K562 (cell line): ENCODE measurements around the gene RCC2. TPM values are rescaled to one million over a fixed set of nuclear protein-coding genes. Genes with fewer than 3 reads are reported as not detected.
A peak's percentile ranks its signal among the peaks of the same experiment; 100 is the strongest.

Experiments used
- CC2D1A ChIP-seq: fragments of 450-650 bp; IDR thresholded peaks from 2 replicates; pipeline ENCODE4 v1.6.1; 2017; ENCODE audit warnings: mild to moderate bottlenecking
- DPF2 ChIP-seq: fragments of 450-650 bp; IDR thresholded peaks from 2 replicates; pipeline ENCODE4 v1.6.1; 2016
- NCOA6 ChIP-seq: fragments of 450-650 bp; IDR thresholded peaks from 2 replicates; pipeline ENCODE4 v1.6.1; 2017; ENCODE audit warnings: mild to moderate bottlenecking
- NR1H2 ChIP-seq: sonication (generic); formaldehyde crosslinking; IDR thresholded peaks from 2 replicates; pipeline ENCODE4 v1.4.0; 2020; ENCODE audit warnings: mild to moderate bottlenecking, missing genetic modification reagents
- SIN3B ChIP-seq: fragments of 450-650 bp; IDR thresholded peaks from 2 replicates; pipeline ENCODE4 v1.6.1; 2017; ENCODE audit warnings: low read depth, mild to moderate bottlenecking, moderate library complexity
- SREBF2 ChIP-seq: sonication (generic); formaldehyde crosslinking; IDR thresholded peaks from 2 replicates; pipeline ENCODE4 v1.4.0; 2020; ENCODE audit warnings: mild to moderate bottlenecking, missing genetic modification reagents
- XRCC5 ChIP-seq: fragments of 200-400 bp; formaldehyde crosslinking; IDR thresholded peaks from 2 replicates; pipeline ENCODE4 v1.6.1; 2017; ENCODE audit warnings: low read depth, mild to moderate bottlenecking, low read length
- polyA plus RNA-seq, 8 experiments: library from polyadenylated mRNA; depleted of rRNA in 4 of 8; stranded (reverse) in 5 of 8; unstranded in 3 of 8; fragments of >200 nt; fragmentation: Nextera tagmentation in 2 of 8; fragmentation: Illumina TruSeq in 1 of 8; extraction: Ambion mirVana in 2 of 8; extraction: Trizol in 1 of 8; gene quantifications; 2 replicates each; pipeline versions ENCODE4 v1.2.1 to v1.2.3, GENCODE V29; 2011 to 2014; ENCODE audit warnings: inconsistent platforms in 1 of 8, missing spikeins in 1 of 8
- total RNA-seq, 7 experiments: library from RNA; depleted of rRNA in 6 of 7; stranded (reverse); fragments of >200 nt in 6 of 7; fragmentation: Illumina TruSeq in 2 of 7; extraction: Trizol in 2 of 7; gene quantifications; 2 replicates each; pipeline versions ENCODE4 v1.2.1 to v1.2.3, GENCODE V29; 2011 to 2021; ENCODE audit warnings: low replicate concordance in 1 of 7
- TF ChIP-seq, protein P1 (sequence below): fragments of 450-650 bp; IDR thresholded peaks from 2 replicates; pipeline ENCODE4 v1.6.1; 2014; ENCODE audit warnings: low read depth, mild to moderate bottlenecking, moderate library complexity, borderline replicate concordance
- TF ChIP-seq, protein P2 (sequence below): sonication (generic); formaldehyde crosslinking; IDR thresholded peaks from 2 replicates; pipeline ENCODE4 v1.8.0; 2022; ENCODE audit warnings: missing genetic modification reagents, mild to moderate bottlenecking, moderate library complexity, borderline replicate concordance
- TF ChIP-seq, protein P3 (sequence below): fragments of 250-450 bp; sonication (Bioruptor Pico); IDR thresholded peaks from 2 replicates; pipeline ENCODE4 v1.5.0; 2022; ENCODE audit warnings: mild to moderate bottlenecking
- TF ChIP-seq, protein P4 (sequence below): fragments of 450-650 bp; IDR thresholded peaks from 2 replicates; pipeline ENCODE4 v1.6.1; 2016; ENCODE audit warnings: mild to moderate bottlenecking, moderate library complexity

Gene RCC2
- total and polyA plus RNA-seq, 9 of the 15 experiments (the other 6 are each of a cell fraction or from before 2014, with no cell fraction given), result 31.8 to 292 (median 116) TPM

DNA sequence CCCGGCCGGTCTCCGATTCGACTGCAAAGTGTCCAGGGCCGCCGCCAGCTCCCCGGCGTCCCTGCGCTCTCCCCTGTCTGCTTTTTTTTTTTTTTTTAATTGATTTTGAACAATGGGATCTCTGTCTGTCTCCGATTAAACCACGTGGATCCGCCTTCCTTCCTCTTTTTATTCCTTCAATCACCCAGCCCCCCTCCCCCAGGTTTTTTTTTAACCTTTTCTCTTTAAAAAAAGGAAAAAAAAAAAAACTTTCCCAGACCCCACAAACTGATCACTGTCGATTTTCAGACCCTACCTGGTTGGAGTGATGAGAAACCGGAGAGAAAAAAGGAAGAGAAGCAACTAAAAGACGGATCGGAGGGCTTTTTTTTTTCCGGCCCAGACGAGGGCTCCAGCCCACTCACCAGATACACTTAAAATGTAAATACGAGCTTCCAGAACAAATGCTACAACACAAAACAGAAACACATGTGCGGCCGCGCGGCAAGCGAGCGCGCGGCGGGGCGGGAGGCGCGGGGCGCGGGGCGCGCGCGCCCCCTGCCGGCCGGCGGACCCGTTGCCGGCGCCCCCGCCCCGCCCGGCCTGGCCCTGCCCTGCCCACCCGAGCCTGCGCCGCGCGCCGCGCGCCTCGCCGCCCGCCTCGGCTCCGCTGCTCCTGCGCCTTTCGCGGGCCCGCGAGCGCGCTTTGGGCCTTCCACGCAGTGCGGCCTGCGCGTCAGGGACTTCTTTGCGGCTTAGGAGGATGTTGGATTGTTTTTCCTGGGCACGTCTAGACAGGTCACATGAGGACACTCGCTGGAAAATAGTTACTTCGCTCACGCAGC lies at the start of gene RCC2 (continued):
- no peak for TF ChIP-seq NCOA6
- TF ChIP-seq DPF2, result no peak; the same call in 1 of the 2 replicates
- TF ChIP-seq, protein P1, sequence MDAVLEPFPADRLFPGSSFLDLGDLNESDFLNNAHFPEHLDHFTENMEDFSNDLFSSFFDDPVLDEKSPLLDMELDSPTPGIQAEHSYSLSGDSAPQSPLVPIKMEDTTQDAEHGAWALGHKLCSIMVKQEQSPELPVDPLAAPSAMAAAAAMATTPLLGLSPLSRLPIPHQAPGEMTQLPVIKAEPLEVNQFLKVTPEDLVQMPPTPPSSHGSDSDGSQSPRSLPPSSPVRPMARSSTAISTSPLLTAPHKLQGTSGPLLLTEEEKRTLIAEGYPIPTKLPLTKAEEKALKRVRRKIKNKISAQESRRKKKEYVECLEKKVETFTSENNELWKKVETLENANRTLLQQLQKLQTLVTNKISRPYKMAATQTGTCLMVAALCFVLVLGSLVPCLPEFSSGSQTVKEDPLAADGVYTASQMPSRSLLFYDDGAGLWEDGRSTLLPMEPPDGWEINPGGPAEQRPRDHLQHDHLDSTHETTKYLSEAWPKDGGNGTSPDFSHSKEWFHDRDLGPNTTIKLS, result no peak
- TF ChIP-seq, protein P2, sequence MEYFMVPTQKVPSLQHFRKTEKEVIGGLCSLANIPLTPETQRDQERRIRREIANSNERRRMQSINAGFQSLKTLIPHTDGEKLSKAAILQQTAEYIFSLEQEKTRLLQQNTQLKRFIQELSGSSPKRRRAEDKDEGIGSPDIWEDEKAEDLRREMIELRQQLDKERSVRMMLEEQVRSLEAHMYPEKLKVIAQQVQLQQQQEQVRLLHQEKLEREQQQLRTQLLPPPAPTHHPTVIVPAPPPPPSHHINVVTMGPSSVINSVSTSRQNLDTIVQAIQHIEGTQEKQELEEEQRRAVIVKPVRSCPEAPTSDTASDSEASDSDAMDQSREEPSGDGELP (CRISPR knock-in tag), result peak; percentile 2; the same call in 1 of the 2 replicates
- no peak for TF ChIP-seq SREBF2 (CRISPR knock-in tag)
- TF ChIP-seq SIN3B, result no peak; the same call in 1 of the 2 replicates
- no peak for TF ChIP-seq XRCC5
- TF ChIP-seq, protein P3, sequence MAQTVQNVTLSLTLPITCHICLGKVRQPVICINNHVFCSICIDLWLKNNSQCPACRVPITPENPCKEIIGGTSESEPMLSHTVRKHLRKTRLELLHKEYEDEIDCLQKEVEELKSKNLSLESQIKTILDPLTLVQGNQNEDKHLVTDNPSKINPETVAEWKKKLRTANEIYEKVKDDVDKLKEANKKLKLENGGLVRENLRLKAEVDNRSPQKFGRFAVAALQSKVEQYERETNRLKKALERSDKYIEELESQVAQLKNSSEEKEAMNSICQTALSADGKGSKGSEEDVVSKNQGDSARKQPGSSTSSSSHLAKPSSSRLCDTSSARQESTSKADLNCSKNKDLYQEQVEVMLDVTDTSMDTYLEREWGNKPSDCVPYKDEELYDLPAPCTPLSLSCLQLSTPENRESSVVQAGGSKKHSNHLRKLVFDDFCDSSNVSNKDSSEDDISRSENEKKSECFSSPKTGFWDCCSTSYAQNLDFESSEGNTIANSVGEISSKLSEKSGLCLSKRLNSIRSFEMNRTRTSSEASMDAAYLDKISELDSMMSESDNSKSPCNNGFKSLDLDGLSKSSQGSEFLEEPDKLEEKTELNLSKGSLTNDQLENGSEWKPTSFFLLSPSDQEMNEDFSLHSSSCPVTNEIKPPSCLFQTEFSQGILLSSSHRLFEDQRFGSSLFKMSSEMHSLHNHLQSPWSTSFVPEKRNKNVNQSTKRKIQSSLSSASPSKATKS (CRISPR knock-in tag), result no peak
- TF ChIP-seq CC2D1A, result no peak
- peak; percentile 85; the same call in 1 of the 2 replicates for TF ChIP-seq NR1H2 (CRISPR knock-in tag)
- TF ChIP-seq, protein P4, sequence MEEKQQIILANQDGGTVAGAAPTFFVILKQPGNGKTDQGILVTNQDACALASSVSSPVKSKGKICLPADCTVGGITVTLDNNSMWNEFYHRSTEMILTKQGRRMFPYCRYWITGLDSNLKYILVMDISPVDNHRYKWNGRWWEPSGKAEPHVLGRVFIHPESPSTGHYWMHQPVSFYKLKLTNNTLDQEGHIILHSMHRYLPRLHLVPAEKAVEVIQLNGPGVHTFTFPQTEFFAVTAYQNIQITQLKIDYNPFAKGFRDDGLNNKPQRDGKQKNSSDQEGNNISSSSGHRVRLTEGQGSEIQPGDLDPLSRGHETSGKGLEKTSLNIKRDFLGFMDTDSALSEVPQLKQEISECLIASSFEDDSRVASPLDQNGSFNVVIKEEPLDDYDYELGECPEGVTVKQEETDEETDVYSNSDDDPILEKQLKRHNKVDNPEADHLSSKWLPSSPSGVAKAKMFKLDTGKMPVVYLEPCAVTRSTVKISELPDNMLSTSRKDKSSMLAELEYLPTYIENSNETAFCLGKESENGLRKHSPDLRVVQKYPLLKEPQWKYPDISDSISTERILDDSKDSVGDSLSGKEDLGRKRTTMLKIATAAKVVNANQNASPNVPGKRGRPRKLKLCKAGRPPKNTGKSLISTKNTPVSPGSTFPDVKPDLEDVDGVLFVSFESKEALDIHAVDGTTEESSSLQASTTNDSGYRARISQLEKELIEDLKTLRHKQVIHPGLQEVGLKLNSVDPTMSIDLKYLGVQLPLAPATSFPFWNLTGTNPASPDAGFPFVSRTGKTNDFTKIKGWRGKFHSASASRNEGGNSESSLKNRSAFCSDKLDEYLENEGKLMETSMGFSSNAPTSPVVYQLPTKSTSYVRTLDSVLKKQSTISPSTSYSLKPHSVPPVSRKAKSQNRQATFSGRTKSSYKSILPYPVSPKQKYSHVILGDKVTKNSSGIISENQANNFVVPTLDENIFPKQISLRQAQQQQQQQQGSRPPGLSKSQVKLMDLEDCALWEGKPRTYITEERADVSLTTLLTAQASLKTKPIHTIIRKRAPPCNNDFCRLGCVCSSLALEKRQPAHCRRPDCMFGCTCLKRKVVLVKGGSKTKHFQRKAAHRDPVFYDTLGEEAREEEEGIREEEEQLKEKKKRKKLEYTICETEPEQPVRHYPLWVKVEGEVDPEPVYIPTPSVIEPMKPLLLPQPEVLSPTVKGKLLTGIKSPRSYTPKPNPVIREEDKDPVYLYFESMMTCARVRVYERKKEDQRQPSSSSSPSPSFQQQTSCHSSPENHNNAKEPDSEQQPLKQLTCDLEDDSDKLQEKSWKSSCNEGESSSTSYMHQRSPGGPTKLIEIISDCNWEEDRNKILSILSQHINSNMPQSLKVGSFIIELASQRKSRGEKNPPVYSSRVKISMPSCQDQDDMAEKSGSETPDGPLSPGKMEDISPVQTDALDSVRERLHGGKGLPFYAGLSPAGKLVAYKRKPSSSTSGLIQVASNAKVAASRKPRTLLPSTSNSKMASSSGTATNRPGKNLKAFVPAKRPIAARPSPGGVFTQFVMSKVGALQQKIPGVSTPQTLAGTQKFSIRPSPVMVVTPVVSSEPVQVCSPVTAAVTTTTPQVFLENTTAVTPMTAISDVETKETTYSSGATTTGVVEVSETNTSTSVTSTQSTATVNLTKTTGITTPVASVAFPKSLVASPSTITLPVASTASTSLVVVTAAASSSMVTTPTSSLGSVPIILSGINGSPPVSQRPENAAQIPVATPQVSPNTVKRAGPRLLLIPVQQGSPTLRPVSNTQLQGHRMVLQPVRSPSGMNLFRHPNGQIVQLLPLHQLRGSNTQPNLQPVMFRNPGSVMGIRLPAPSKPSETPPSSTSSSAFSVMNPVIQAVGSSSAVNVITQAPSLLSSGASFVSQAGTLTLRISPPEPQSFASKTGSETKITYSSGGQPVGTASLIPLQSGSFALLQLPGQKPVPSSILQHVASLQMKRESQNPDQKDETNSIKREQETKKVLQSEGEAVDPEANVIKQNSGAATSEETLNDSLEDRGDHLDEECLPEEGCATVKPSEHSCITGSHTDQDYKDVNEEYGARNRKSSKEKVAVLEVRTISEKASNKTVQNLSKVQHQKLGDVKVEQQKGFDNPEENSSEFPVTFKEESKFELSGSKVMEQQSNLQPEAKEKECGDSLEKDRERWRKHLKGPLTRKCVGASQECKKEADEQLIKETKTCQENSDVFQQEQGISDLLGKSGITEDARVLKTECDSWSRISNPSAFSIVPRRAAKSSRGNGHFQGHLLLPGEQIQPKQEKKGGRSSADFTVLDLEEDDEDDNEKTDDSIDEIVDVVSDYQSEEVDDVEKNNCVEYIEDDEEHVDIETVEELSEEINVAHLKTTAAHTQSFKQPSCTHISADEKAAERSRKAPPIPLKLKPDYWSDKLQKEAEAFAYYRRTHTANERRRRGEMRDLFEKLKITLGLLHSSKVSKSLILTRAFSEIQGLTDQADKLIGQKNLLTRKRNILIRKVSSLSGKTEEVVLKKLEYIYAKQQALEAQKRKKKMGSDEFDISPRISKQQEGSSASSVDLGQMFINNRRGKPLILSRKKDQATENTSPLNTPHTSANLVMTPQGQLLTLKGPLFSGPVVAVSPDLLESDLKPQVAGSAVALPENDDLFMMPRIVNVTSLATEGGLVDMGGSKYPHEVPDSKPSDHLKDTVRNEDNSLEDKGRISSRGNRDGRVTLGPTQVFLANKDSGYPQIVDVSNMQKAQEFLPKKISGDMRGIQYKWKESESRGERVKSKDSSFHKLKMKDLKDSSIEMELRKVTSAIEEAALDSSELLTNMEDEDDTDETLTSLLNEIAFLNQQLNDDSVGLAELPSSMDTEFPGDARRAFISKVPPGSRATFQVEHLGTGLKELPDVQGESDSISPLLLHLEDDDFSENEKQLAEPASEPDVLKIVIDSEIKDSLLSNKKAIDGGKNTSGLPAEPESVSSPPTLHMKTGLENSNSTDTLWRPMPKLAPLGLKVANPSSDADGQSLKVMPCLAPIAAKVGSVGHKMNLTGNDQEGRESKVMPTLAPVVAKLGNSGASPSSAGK, result peak; percentile 42; the same call in 1 of the 2 replicates
